ENCODE results near the gene GADD45A. TPM values are rescaled to one million over a fixed set of nuclear protein-coding genes. Genes with fewer than 3 reads are reported as not detected.

Gene GADD45A
- total RNA-seq, 1 experiment from 2014 or later, result 58.6 TPM

DNA sequence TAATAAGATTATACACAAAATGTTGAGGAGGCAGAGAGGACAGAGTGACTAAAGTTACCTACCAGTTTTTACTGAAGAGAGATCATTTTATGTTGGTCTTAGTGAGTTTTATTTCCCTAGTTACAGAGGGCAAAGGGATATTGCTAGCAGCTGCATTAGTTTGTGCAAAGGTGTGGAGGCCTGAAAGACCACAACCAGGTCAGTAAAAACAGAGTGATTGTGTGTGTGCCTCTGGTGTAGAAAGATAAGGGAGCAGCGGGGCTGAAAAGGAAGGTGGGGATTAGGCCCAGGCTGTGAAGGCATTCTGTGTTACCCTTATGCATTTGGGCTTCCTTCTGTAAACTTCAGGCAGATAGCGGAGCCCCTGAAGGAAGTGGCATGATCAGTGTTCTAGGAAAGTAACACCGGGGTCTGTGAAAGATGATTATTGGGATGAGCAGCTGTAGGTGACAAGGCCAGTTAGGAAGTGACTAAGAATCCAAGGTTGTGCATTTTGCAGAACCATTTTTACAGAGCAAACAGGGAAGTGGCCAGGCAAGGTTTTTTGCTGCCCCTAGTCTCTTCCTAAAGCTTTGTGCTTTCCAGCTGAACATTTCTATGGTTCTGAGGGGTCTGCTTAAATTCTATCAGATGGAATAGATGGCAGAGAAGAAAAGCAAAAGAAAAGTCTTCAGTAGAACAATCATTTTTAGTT, 3.7 kb downstream of the GADD45A start:
- H3K4me1 ChIP-seq, result peaks cover 40% of the 10 kb centered on the region
- peaks cover 50% of the 10 kb centered on the region for H3K36me3 Mint-ChIP-seq (ENCODE audit: insufficient read depth, unreplicated experiment)
- no peaks in the 10 kb centered on the region for H3K9me3 ChIP-seq
- ChIA-PET POLR2A (no interaction called here), CTCF (no interaction called here)
- TF ChIP-seq CTCF (IDR thresholded peaks at IDR 0.05; ENCODE audit: insufficient read depth in 1 of 2, low read depth in 1 of 2, low read length in 1 of 2, severe bottlenecking in 1 of 2, unreplicated experiment in 1 of 2), result no peak
- no TSS peak for BruUV-seq (replicated peaks)
- H3K27me3 Mint-ChIP-seq (ENCODE audit: insufficient read depth, unreplicated experiment), result no peaks in the 10 kb centered on the region
- no peaks in the 10 kb centered on the region for H3K27me3 ChIP-seq (replicated peaks; ENCODE audit: control insufficient read depth, insufficient read depth, low read length)
- peaks cover 12% of the 10 kb centered on the region for H3K4me1 Mint-ChIP-seq (ENCODE audit: low read depth, unreplicated experiment)
- H3K4me3 ChIP-seq (ENCODE audit: low read depth, low read length), result no peak overlapping the region
- peaks cover 1% of the 10 kb centered on the region for H3K36me3 ChIP-seq (ENCODE audit: control insufficient read depth, insufficient read depth, low read length)
- DNase-seq, result no peak
- peak overlapping the region; percentile 51 for H3K4me3 Mint-ChIP-seq (ENCODE audit: unreplicated experiment)
- intact Hi-C loops (cut with micrococcal nuclease; ENCODE audit: unreplicated experiment), result loop anchor here (5.0 kb wide), 1 partner anchor 41 kb away; no protein-coding TSS in a partner anchor
- H3K9me3 Mint-ChIP-seq (ENCODE audit: unreplicated experiment), result no peaks in the 10 kb centered on the region
- peak overlapping the region; percentile 90 for H3K27ac Mint-ChIP-seq (ENCODE audit: unreplicated experiment)

DNA sequence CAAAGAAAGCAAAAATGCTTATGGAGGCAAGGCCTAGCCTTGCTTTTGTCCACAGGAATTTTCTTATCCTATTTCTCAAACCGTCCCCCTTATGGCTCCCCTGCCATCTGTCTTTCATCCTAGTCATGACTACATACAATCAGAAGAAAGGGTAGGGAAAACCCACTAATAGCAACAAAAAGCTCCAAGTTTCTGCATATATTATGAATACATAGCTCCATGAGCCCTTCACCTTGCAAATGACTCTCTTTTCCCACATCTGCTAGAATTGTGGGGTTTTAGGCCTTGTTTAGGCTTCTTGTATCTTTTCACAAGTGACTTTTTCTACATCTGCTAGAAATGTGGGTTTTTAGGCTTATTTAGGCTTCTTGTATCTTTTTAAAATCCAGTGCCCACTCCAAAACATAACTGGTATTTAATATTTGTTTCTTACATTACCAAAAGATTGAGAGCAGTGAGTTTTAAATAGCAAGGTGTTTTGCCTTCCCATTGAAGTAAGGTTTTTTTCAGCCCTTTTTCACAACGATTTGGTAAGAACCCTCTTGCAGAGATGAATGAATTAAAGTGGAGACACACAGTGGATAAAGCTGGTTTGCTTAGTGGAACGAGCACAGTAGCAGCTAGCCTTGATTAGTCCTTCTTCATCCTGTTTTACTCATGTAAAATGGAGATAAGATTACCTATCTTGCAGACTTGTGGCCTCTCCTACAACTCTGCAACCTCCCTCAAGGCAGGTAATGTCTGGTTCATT, 4.4 kb downstream of the GADD45A start:
- Mint-ChIP-seq H3K36me3 (ENCODE audit: insufficient read depth, unreplicated experiment) (peaks cover 46% of the 10 kb centered on the region), H3K9me3 (ENCODE audit: unreplicated experiment) (no peaks in the 10 kb centered on the region), H3K4me3 (ENCODE audit: unreplicated experiment) (no peak overlapping the region), H3K27me3 (ENCODE audit: insufficient read depth, unreplicated experiment) (no peaks in the 10 kb centered on the region), H3K4me1 (ENCODE audit: low read depth, unreplicated experiment) (peaks cover 12% of the 10 kb centered on the region), H3K27ac (ENCODE audit: unreplicated experiment) (no peak overlapping the region)
- CTCF ChIA-PET, result no interaction called here
- Histone ChIP-seq H3K36me3 (ENCODE audit: control insufficient read depth, insufficient read depth, low read length) (peaks cover 1% of the 10 kb centered on the region), H3K27me3 (replicated peaks; ENCODE audit: control insufficient read depth, insufficient read depth, low read length) (no peaks in the 10 kb centered on the region), H3K4me3 (ENCODE audit: low read depth, low read length) (no peak overlapping the region), H3K9me3 (no peaks in the 10 kb centered on the region), H3K4me1 (peaks cover 32% of the 10 kb centered on the region)
- no peak for DNase-seq
- intact Hi-C loops (cut with micrococcal nuclease; ENCODE audit: unreplicated experiment), result loop anchor here (5.0 kb wide), 1 partner anchor 42 kb away; no protein-coding TSS in a partner anchor
- TF ChIP-seq CTCF (IDR thresholded peaks at IDR 0.05; ENCODE audit: insufficient read depth in 1 of 2, low read depth in 1 of 2, low read length in 1 of 2, severe bottlenecking in 1 of 2, unreplicated experiment in 1 of 2), result no peak
- POLR2A ChIA-PET, result no interaction called here
- no TSS peak for BruUV-seq (replicated peaks)

DNA sequence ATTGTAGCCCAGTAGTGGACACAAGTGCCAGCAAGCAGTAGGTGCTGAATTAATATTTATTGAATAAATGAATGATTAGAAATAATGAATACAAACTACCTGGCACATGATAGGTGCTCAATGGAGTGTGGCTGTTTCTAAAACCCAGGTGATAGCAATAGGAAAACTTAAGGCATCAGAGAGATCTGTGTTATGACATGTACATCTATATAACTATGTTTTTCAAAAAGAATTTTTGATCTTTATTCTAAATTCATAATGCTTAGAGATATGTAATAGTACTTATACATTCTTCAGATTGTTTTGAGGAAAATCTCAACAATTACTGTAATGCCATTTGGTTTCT, 5.0 kb downstream of the GADD45A start:
- no TSS peak for BruUV-seq (replicated peaks)
- H3K4me3 ChIP-seq (ENCODE audit: low read depth, low read length), result no peak overlapping the region
- intact Hi-C loops (cut with micrococcal nuclease; ENCODE audit: unreplicated experiment), result no loop called here
- no peaks in the 10 kb centered on the region for H3K9me3 Mint-ChIP-seq (ENCODE audit: unreplicated experiment)
- DNase-seq, result no peak
- H3K36me3 Mint-ChIP-seq (ENCODE audit: insufficient read depth, unreplicated experiment), result peaks cover 43% of the 10 kb centered on the region
- peaks cover 16% of the 10 kb centered on the region for H3K4me1 Mint-ChIP-seq (ENCODE audit: low read depth, unreplicated experiment)
- H3K4me1 ChIP-seq, result peaks cover 30% of the 10 kb centered on the region
- H3K27ac Mint-ChIP-seq (ENCODE audit: unreplicated experiment), result no peak overlapping the region
- H3K27me3 Mint-ChIP-seq (ENCODE audit: insufficient read depth, unreplicated experiment), result no peaks in the 10 kb centered on the region
- H3K36me3 ChIP-seq (ENCODE audit: control insufficient read depth, insufficient read depth, low read length), result peaks cover 1% of the 10 kb centered on the region
- no peak overlapping the region for H3K4me3 Mint-ChIP-seq (ENCODE audit: unreplicated experiment)
- ChIA-PET CTCF (no interaction called here), POLR2A (no interaction called here)
- no peaks in the 10 kb centered on the region for H3K9me3 ChIP-seq
- no peak for TF ChIP-seq CTCF (IDR thresholded peaks at IDR 0.05; ENCODE audit: insufficient read depth in 1 of 2, low read depth in 1 of 2, low read length in 1 of 2, severe bottlenecking in 1 of 2, unreplicated experiment in 1 of 2)
- no peaks in the 10 kb centered on the region for H3K27me3 ChIP-seq (replicated peaks; ENCODE audit: control insufficient read depth, insufficient read depth, low read length)

Measured in Caco-2 (cell line).